ENCODE measurements around the gene ZNFX1.

- no peak for TF ChIP-seq POLR2A (IDR thresholded peaks at IDR 0.05)
- TF ChIP-seq, protein P1, sequence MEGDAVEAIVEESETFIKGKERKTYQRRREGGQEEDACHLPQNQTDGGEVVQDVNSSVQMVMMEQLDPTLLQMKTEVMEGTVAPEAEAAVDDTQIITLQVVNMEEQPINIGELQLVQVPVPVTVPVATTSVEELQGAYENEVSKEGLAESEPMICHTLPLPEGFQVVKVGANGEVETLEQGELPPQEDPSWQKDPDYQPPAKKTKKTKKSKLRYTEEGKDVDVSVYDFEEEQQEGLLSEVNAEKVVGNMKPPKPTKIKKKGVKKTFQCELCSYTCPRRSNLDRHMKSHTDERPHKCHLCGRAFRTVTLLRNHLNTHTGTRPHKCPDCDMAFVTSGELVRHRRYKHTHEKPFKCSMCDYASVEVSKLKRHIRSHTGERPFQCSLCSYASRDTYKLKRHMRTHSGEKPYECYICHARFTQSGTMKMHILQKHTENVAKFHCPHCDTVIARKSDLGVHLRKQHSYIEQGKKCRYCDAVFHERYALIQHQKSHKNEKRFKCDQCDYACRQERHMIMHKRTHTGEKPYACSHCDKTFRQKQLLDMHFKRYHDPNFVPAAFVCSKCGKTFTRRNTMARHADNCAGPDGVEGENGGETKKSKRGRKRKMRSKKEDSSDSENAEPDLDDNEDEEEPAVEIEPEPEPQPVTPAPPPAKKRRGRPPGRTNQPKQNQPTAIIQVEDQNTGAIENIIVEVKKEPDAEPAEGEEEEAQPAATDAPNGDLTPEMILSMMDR (IDR thresholded peaks at IDR 0.05): no peak
Observed at GRCh38 chr20:49324306-49324705, 46.4 kb upstream of the ZNFX1 start.
